GM18507 (cell line): Measurements from ENCODE around the gene DNAAF2.
"Not testable (repeated sequence)": the region's sequence is repeated elsewhere in the genome, so short reads cannot be mapped to it uniquely, and the experiment has no call there.

Experiments used
- DNase-seq: peaks from one replicate; pipeline ENCODE4 v3.0.0; 2011; ENCODE audit warnings: low read depth; ENCODE audit not compliant: insufficient read length; ENCODE audit errors: extremely low spot score
- FAIRE-seq: peaks from 2 replicates; lab custom pipeline; 2011; peaks lifted over from hg19 to GRCh38; lab: Jason Lieb, UNC

Gene DNAAF2

DNA sequence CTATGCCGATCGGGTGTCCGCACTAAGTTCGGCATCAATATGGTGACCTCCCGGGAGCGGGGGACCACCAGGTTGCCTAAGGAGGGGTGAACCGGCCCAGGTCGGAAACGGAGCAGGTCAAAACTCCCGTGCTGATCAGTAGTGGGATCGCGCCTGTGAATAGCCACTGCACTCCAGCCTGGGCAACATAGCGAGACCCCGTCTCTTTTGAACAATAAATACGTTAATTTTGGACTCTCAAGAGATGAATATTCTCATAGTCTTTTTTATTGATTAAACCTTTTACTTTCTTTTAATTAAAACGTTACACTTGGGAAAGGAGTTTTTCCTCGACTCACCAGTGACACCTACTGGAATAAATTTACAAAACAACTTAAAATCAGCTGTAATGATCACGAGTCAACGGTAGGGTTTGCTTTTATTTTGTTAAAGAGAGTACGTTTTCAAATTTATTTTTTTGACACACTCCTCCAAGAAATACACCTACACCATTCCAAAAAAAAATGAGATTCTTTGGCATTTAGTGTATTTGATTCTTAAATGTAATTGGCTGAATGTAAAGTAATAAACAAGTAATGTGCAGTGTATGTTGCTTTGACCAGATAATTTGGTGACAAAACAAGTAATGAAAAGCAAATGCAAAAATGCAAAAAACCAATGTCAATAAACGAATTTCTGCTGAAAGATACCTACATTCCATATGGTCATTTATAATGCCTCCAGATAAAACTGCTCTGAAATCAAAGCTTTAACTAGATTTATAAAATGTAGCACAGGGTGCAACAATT, 48.2 kb downstream of the DNAAF2 start:
- FAIRE-seq (peak; percentile 48), DNase-seq (no peak)

DNA sequence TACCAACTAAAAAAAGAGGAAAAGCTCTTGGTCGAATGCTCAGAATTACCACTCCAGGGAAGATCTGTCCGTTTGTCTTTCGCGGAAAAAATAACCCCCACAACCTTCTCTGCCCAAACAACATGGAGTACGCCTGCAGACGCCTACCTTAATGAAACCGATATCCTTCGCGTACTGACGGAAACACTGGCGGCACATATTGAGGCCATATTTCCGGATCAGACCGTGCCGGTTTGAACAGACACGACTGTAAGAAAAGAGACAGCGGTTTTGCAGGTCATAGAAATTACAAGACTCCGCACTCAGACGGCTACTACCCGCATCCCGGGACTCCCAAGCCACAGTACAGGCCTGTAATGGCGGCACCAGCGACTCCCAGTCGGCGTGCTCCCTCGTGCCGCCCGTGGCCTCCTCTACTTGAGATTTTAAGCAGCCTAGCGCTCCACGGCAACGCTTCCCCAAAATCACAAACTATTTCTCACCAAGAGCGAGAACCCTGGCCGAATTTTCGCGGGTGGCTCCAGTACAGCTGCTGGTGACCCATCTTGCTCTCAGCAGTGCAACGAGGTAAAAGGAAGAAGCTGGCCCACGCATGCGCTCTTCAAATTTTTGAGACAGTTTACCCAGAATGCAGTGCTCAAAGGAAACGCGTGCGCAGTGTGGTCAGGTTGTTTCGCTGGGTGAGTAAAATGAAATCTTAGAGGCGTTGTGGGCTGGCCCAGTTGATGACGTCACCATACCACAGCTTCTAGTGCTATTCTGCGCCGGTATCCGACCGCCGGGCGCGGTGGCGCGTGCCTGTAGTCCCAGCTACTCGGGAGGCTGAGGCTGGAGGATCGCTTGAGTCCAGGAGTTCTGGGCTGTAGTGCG, 49.0 kb downstream of the DNAAF2 start, which contains the start of gene RPS29:
RPS29 (minus strand) TSS at position 578 of the 870 bp plus-strand sequence; CDS start at position 544, 34 bp downstream.
- peak; percentile 96 for FAIRE-seq
- DNase-seq = peak; percentile 84

DNA sequence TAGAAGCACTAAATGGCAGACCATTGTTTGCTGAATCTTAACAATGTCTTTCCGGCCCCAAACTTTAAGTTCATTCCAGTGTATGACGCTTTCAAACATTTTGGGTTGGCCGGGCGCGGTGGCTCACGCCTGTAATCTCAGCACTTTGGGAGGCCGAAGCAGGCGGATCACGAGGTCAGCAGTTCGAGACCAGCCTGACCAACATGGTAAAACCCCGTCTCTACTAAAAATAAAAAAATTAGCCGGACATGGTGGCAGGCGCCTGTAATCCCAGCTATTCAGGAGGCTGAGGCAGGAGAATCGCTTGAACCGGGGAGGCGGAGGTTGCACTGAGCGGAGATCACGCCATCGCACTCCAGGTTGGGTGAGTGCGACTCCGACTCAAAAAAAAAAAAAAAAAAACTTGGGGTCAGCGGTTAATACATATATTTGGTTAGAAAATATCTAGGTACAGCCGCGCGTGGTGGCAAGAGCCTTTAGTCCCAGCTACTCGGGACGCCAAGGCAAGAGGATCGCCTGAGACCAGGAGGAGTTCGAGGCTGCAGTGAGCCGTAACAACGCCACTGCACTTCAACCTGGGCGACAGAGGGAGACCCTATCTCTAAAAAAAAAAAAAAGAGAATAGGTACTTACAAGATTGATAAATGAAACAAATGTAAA, 49.9 kb downstream of the DNAAF2 start:
- not testable (repeated sequence) for FAIRE-seq

DNA sequence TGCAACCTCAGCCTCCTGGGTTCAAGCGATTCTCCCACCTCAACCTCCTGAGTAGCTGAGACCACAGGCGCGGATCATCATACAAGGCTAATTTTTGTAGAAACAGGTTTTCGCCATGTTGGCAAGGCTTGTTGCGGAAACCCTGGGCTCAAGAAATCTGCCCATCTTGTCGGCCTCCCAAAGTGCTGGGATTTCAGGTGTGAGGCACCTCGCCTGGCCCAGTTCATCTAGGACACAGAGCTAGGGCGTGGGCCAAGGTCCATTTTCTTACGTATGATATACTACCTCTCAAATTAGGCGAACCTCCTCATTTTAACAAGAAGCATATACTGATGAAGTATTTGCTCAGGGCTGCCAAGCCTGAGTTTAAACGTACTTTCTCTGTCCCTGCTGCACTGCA, 51.0 kb downstream of the DNAAF2 start:
- FAIRE-seq = no peak
- DNase-seq = no peak

More for the DNA sequence above, 49.9 kb downstream of the DNAAF2 start:
- DNase-seq = not testable (repeated sequence)

DNA sequence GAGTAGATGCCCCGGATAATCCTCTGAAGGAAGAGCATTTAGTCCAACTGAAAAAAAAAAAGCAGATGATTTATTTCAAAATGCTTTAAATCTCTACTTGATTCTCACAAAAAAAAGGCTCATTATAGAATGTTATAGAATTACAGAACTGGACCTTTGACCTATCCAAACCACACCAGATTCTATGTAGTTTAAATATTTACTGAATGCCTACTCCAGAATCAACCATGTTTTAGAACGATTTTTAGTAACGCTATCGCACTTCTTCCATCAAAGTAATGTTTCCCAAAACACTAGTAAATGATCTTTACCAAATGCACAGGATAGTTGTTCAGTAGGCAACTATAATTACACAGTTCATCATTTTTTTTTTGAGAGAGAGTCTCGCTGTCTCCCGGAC, 51.4 kb downstream of the DNAAF2 start:
- FAIRE-seq (no peak), DNase-seq (no peak)

DNA sequence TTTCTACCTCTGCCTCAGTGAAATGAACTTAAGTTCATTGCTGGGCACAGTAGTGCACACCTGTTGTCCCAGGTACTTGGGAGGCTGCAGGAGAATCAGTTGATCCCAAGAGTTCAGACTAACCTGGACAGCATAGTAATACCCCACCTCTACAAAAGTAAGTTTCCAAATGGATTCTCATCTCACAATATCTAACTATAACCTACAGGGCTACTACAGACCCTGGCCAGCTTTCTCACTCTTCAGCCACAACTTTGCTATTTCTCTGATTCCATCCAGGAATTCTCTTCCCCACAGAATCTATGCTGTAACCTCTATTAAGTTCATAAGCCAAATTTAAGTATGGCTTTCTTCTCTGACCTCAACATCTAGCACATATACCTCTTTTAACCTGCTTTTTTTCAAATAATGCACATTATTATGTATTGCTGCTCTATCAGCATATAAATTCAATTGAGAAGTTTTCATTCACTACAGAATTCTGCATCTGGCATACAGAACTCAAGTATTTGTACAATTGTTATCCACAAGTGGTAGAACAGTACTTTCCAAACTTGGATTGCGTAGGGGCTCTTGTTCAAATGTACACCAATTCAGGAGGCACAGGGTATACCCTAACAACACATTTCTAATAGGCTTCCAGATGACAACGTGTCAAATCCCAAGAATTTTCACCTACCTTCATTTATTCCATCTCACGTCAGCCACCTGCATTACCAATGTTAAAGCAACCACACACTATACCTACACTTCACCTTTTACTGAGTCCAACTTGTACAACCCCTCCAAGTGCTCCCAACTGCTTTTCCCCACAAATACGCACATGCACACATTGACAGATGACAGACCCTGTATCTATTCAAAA, 52.7 kb downstream of the DNAAF2 start:
- DNase-seq (no peak), FAIRE-seq (no peak)

DNA sequence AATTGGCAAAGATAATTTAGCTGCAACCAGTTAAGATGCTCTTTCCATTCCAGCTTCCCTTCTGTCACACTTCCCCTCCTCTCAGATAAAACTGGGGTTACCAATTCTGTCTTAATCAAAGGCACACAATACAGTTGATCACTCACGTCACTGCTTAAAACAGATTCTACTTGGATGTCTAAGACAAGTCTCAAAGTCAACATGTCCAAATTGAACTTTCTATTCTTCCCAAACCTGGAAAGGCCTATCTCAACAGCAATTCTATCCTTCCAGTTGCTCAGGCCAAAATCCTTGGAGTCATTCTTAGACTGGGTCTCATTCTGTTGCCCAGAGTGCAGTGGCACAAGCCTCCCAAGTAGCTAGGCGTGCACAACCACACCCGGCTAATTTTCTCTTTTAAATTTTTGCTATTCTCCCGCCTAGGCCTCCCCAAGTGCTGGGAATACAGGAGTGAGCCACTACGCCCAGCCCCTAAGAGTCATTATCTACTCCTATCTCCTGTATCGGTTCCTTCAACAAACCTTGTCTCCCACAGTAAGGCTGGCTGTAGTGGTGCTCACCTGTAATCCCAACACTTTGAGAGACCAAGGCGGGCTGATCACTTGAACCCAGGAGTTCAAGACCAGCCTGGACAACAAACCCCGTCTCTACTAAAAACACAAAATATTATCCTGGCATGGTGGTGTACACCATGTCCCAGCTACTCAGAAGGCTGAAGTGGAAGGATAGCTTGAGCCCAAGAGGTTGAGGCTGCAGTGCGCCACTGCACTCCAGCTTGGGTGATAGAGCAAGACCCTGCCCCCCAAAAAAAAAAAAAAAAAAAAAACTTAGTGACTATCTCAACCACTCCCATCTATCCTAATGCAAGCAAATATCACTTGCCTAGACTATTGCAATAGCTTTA, 53.6 kb downstream of the DNAAF2 start:
- FAIRE-seq (no peak), DNase-seq (no peak)

DNA sequence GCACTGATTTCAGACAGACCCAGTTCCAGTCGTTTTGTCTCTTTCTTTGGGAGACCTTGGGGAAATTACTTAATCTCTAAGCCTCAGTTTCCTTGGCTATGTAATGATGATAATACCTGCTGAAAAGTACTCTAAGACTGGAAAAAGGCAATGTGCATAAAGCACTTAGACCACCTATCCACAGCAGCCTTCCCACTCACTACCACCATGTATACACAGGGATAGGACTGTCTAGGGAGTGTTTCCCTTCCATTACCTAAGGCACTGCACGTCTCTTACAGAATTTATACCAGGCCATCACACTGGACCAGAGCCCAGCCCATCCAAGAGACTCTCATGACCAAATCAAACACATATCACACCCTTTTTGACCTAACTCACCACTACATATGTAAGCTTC, 55.2 kb downstream of the DNAAF2 start:
- FAIRE-seq (no peak), DNase-seq (no peak)

DNA sequence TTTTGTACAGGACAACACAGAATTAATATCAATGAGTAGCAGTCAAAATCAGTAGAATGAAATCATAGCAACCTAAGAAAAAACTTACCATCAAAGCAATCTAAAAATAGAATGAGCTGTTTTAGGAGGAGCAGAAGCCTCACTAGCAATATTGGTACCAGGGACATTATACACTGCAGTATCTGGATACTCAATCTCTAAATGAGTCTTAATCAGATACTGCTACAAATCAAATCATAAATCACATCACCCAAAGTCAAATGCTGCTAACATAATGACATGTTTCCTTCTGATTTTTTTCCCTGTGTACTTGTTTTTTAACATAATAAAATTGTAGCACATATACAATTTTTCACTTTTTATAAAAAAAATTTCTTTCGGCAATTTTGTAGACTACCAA, 56.9 kb downstream of the DNAAF2 start:
- FAIRE-seq = no peak
- DNase-seq = no peak
